ENCODE data around the gene TNS2. TPM values are rescaled to one million over a fixed set of nuclear protein-coding genes. Genes with fewer than 3 reads are reported as not detected.
A peak's percentile ranks its signal among the peaks of the same experiment; 100 is the strongest.

TNS2 gene
- total RNA-seq, 1 donor from 2014 or later: 0.24 TPM

DNA sequence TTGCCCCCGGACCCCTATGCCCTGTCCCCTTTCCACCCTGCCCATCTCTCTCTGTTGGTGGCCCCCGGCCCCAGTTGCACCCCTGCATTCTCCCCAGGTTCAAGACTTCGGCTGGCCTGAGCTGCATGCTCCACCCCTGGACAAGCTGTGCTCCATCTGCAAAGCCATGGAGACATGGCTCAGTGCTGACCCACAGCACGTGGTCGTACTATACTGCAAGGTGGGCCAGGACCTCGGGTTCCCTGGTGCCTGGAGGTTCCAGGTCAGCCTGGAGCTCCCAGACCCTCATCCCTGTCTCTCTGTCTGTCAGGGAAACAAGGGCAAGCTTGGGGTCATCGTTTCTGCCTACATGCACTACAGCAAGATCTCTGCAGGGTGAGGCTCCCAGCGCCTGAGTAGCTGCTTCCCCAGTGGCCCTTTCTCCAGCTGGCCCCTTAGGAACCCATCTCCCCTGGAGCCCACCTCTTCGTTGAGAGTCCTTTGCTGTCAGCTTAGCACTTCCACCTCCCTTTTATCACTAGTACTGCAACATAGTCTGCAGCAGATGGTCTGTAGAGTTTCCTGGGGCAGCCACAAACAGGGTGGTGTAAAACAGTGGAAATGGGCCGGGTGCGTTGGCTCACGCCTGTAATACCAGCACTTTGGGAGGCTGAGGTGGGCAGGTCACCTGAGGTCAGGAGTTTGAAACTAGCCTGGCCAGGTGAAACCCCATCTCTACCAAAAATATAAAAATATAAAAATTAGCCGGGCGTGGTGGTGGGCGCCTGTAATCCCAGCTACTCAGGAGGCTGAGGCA is 5.8 kb downstream of the TNS2 start:
- no peak overlapping the region for H3K27ac ChIP-seq
- Mint-ChIP-seq H3K4me1 (peaks cover 23% of the 10 kb centered on the region), H3K36me3 (no peaks in the 10 kb centered on the region), H3K27ac (no peak overlapping the region), H3K27me3 (ENCODE audit: insufficient read depth, low read depth) (peaks cover 21% of the 10 kb centered on the region), H3K4me3 (peak overlapping the region; percentile 78), H3K9me3 (no peaks in the 10 kb centered on the region)
- no peak for DNase-seq (ENCODE audit: low spot score)
- H3K79me2 ChIP-seq (ENCODE audit: low read depth): no peaks in the 10 kb centered on the region
- no peak overlapping the region for H3K9ac ChIP-seq
- no peaks in the 10 kb centered on the region for H3K9me3 ChIP-seq (ENCODE audit: low read depth)
- no peak for TF ChIP-seq EZH2 (IDR thresholded peaks at IDR 0.05)
- TF ChIP-seq, protein P1, sequence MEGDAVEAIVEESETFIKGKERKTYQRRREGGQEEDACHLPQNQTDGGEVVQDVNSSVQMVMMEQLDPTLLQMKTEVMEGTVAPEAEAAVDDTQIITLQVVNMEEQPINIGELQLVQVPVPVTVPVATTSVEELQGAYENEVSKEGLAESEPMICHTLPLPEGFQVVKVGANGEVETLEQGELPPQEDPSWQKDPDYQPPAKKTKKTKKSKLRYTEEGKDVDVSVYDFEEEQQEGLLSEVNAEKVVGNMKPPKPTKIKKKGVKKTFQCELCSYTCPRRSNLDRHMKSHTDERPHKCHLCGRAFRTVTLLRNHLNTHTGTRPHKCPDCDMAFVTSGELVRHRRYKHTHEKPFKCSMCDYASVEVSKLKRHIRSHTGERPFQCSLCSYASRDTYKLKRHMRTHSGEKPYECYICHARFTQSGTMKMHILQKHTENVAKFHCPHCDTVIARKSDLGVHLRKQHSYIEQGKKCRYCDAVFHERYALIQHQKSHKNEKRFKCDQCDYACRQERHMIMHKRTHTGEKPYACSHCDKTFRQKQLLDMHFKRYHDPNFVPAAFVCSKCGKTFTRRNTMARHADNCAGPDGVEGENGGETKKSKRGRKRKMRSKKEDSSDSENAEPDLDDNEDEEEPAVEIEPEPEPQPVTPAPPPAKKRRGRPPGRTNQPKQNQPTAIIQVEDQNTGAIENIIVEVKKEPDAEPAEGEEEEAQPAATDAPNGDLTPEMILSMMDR (IDR thresholded peaks at IDR 0.05): no peak
- no peak for TF ChIP-seq EZH2phosphoT487 (IDR thresholded peaks at IDR 0.05)
- peaks cover 8% of the 10 kb centered on the region for H3K4me1 ChIP-seq
- H3K36me3 ChIP-seq: no peaks in the 10 kb centered on the region
- H3K27me3 ChIP-seq: peaks cover 11% of the 10 kb centered on the region
- no peak overlapping the region for H2AFZ ChIP-seq (replicated peaks)
- H3F3A ChIP-seq (ENCODE audit: low read depth): no peaks in the 10 kb centered on the region
- no peak overlapping the region for H3K4me3 ChIP-seq
- peaks cover 9% of the 10 kb centered on the region for H4K20me1 ChIP-seq (ENCODE audit: low read depth)
- no peak overlapping the region for H3K4me2 ChIP-seq

DNA sequence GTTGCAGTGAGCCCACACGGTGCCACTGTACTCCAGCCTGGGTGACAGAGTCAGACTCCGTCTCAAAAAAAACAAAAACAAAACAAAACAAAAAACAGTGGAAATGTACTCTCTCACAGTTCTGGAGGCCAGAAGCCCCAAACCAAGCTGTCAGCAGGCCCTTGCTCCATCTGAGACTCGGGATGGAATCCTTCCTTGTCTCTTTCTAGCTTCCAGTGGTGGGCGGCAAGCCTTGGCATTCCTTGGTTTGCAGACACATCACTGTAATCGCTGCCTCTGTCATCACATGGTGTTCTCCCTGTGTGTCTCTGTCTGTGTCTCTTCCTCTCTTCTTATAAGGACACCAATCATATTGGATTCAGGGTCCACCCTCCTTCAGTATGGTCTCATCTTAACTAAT is 6.4 kb downstream of the TNS2 start:
- H3K27me3 Mint-ChIP-seq (ENCODE audit: insufficient read depth, low read depth): peaks cover 21% of the 10 kb centered on the region
- H2AFZ ChIP-seq (replicated peaks): no peak overlapping the region
- no peaks in the 10 kb centered on the region for H3K79me2 ChIP-seq (ENCODE audit: low read depth)
- peaks cover 11% of the 10 kb centered on the region for H3K27me3 ChIP-seq
- no peak overlapping the region for H3K4me3 ChIP-seq
- H3F3A ChIP-seq (ENCODE audit: low read depth): no peaks in the 10 kb centered on the region
- no peak for DNase-seq (ENCODE audit: low spot score)
- H3K9me3 ChIP-seq (ENCODE audit: low read depth): no peaks in the 10 kb centered on the region
- no peak overlapping the region for H3K9ac ChIP-seq
- peak overlapping the region; percentile 7 for H3K27ac Mint-ChIP-seq
- peaks cover 17% of the 10 kb centered on the region for H3K4me1 Mint-ChIP-seq
- no peak overlapping the region for H3K4me3 Mint-ChIP-seq
- TF ChIP-seq EZH2 (IDR thresholded peaks at IDR 0.05) (no peak), EZH2phosphoT487 (IDR thresholded peaks at IDR 0.05) (no peak)
- TF ChIP-seq, protein P1 (IDR thresholded peaks at IDR 0.05): no peak
- no peak overlapping the region for H3K4me2 ChIP-seq
- no peaks in the 10 kb centered on the region for H3K9me3 Mint-ChIP-seq
- H3K27ac ChIP-seq: no peak overlapping the region
- no peaks in the 10 kb centered on the region for H3K36me3 Mint-ChIP-seq
- H3K36me3 ChIP-seq: no peaks in the 10 kb centered on the region
- peaks cover 2% of the 10 kb centered on the region for H3K4me1 ChIP-seq
- peaks cover 9% of the 10 kb centered on the region for H4K20me1 ChIP-seq (ENCODE audit: low read depth)

DNA sequence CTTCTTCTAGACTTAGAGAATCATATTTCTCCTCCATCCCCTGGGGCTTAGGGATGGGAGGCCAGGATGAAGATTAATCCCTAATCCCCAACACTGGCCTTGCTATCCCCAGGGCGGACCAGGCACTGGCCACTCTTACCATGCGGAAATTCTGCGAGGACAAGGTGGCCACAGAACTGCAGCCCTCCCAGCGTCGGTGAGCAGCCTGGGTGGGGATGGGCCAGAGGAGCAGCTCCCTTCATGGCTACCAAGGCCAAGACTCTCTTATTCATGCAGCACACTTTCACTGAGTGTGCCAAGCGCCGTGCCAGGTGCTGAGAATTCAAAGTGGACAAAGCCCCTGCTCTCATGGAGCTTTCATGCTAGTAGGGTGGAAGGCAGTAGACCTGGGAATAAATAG is 7.0 kb downstream of the TNS2 start:
- H3K27ac ChIP-seq: no peak overlapping the region
- H3K36me3 ChIP-seq: no peaks in the 10 kb centered on the region
- H4K20me1 ChIP-seq (ENCODE audit: low read depth): peaks cover 9% of the 10 kb centered on the region
- peaks cover 11% of the 10 kb centered on the region for H3K27me3 ChIP-seq
- no peak overlapping the region for H3K4me3 ChIP-seq
- H3K9me3 ChIP-seq (ENCODE audit: low read depth): no peaks in the 10 kb centered on the region
- no peaks in the 10 kb centered on the region for H3K4me1 ChIP-seq
- peaks cover 19% of the 10 kb centered on the region for H3K27me3 Mint-ChIP-seq (ENCODE audit: insufficient read depth, low read depth)
- no peak overlapping the region for H3K9ac ChIP-seq
- H2AFZ ChIP-seq (replicated peaks): no peak overlapping the region
- H3K4me2 ChIP-seq: no peak overlapping the region
- no peak for TF ChIP-seq EZH2phosphoT487 (IDR thresholded peaks at IDR 0.05)
- TF ChIP-seq, protein P1 (IDR thresholded peaks at IDR 0.05): no peak
- H3K4me1 Mint-ChIP-seq: peaks cover 15% of the 10 kb centered on the region
- H3K4me3 Mint-ChIP-seq: no peak overlapping the region
- no peaks in the 10 kb centered on the region for H3K79me2 ChIP-seq (ENCODE audit: low read depth)
- no peaks in the 10 kb centered on the region for H3F3A ChIP-seq (ENCODE audit: low read depth)
- H3K27ac Mint-ChIP-seq: peak overlapping the region; percentile 7
- no peak for DNase-seq (ENCODE audit: low spot score)
- no peaks in the 10 kb centered on the region for H3K9me3 Mint-ChIP-seq
- H3K36me3 Mint-ChIP-seq: no peaks in the 10 kb centered on the region

Measured in neural progenitor cell (in vitro differentiated cells).